Measurements from ENCODE around the gene ZNF503.

Gene ZNF503, protein sequence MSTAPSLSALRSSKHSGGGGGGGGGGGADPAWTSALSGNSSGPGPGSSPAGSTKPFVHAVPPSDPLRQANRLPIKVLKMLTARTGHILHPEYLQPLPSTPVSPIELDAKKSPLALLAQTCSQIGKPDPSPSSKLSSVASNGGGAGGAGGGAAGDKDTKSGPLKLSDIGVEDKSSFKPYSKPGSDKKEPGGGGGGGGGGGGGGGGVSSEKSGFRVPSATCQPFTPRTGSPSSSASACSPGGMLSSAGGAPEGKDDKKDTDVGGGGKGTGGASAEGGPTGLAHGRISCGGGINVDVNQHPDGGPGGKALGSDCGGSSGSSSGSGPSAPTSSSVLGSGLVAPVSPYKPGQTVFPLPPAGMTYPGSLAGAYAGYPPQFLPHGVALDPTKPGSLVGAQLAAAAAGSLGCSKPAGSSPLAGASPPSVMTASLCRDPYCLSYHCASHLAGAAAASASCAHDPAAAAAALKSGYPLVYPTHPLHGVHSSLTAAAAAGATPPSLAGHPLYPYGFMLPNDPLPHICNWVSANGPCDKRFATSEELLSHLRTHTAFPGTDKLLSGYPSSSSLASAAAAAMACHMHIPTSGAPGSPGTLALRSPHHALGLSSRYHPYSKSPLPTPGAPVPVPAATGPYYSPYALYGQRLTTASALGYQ

DNA sequence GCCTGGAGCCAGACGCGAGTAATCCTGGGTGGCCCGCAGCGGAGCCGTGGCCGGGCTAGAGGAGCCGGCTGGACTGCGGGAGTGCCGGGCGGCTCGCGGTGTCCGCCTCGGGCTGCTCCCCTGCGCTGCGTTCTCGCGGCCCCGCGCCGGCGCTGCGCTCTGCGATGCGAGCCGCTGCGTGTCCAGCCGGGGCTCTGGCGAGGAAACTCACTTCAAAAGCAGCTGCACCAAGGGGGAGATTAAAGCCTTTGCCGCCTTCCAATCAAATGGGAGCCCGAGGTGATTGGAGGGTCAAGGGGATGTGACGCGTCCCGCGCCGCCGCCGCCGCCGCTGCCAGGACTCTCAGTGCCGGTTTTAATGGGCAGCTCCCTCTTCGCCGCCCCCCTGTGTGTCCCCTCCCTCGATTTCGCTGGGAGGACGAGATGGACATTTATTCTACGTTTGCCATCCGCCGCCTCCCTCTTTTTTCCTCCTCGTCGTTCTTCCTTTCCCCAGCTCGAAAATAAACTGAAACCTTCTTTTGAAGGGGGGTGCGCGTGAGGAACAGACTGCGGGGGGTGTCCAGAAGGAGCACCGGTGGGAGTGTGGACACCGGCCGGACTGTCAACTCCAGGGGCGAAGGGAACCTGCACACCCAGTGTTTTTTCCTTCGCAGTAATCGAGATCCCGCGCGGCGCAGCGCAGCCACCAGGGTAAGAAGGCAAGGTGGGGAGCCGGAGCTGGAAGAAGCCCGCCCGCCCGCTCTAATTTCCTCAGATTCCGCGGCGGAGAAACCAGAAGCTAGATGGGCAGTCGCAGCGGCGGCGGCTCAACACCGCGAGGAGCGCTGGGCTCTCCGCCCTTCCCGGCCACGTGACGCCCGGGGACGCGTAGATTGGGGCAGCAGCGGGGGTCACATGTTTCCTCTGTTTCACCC, at the start of gene ZNF503:
Gene ZNF503 (minus strand): TSS at position 196 of the 917 bp plus-strand sequence. CDS start 345 bp downstream, outside the sequence.
- TF ChIP-seq ZBTB7A (IDR thresholded peaks at IDR 0.05; ENCODE audit: low read depth), result peak; percentile 53; the same call in 1 of the 2 replicates
- peak; percentile 47; the same call in 1 of the 2 replicates for TF ChIP-seq EP300 (IDR thresholded peaks at IDR 0.05; ENCODE audit: borderline replicate concordance)
- TF ChIP-seq RAD21 (IDR thresholded peaks at IDR 0.05; ENCODE audit: low read depth), result peak; percentile 1; the same call in 1 of the 2 replicates
- peak; percentile 27 for TF ChIP-seq TCF12 (IDR thresholded peaks at IDR 0.05; ENCODE audit: low read depth)
- peak; percentile 69 for TF ChIP-seq TAF1 (IDR thresholded peaks at IDR 0.05; ENCODE audit: low read depth)
- TF ChIP-seq CREB1 (IDR thresholded peaks at IDR 0.05; ENCODE audit: low read depth), result peak; percentile 71
- TF ChIP-seq TEAD4 (IDR thresholded peaks at IDR 0.05), result peak; percentile 33
- TF ChIP-seq, protein P1, sequence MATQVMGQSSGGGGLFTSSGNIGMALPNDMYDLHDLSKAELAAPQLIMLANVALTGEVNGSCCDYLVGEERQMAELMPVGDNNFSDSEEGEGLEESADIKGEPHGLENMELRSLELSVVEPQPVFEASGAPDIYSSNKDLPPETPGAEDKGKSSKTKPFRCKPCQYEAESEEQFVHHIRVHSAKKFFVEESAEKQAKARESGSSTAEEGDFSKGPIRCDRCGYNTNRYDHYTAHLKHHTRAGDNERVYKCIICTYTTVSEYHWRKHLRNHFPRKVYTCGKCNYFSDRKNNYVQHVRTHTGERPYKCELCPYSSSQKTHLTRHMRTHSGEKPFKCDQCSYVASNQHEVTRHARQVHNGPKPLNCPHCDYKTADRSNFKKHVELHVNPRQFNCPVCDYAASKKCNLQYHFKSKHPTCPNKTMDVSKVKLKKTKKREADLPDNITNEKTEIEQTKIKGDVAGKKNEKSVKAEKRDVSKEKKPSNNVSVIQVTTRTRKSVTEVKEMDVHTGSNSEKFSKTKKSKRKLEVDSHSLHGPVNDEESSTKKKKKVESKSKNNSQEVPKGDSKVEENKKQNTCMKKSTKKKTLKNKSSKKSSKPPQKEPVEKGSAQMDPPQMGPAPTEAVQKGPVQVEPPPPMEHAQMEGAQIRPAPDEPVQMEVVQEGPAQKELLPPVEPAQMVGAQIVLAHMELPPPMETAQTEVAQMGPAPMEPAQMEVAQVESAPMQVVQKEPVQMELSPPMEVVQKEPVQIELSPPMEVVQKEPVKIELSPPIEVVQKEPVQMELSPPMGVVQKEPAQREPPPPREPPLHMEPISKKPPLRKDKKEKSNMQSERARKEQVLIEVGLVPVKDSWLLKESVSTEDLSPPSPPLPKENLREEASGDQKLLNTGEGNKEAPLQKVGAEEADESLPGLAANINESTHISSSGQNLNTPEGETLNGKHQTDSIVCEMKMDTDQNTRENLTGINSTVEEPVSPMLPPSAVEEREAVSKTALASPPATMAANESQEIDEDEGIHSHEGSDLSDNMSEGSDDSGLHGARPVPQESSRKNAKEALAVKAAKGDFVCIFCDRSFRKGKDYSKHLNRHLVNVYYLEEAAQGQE (IDR thresholded peaks at IDR 0.05; ENCODE audit: low read depth), result no peak
- TF ChIP-seq EGR1 (IDR thresholded peaks at IDR 0.05), result no peak
- TF ChIP-seq, protein P2, sequence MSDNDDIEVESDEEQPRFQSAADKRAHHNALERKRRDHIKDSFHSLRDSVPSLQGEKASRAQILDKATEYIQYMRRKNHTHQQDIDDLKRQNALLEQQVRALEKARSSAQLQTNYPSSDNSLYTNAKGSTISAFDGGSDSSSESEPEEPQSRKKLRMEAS (IDR thresholded peaks at IDR 0.05), result peak; percentile 82
- peak; percentile 46; the same call in 1 of the 2 replicates for TF ChIP-seq YY1 (IDR thresholded peaks at IDR 0.05; ENCODE audit: low read depth)
- TF ChIP-seq, protein P3, sequence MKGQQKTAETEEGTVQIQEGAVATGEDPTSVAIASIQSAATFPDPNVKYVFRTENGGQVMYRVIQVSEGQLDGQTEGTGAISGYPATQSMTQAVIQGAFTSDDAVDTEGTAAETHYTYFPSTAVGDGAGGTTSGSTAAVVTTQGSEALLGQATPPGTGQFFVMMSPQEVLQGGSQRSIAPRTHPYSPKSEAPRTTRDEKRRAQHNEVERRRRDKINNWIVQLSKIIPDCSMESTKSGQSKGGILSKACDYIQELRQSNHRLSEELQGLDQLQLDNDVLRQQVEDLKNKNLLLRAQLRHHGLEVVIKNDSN (IDR thresholded peaks at IDR 0.05), result peak; percentile 99
- no peak for TF ChIP-seq NFIC (IDR thresholded peaks at IDR 0.05)

DNA sequence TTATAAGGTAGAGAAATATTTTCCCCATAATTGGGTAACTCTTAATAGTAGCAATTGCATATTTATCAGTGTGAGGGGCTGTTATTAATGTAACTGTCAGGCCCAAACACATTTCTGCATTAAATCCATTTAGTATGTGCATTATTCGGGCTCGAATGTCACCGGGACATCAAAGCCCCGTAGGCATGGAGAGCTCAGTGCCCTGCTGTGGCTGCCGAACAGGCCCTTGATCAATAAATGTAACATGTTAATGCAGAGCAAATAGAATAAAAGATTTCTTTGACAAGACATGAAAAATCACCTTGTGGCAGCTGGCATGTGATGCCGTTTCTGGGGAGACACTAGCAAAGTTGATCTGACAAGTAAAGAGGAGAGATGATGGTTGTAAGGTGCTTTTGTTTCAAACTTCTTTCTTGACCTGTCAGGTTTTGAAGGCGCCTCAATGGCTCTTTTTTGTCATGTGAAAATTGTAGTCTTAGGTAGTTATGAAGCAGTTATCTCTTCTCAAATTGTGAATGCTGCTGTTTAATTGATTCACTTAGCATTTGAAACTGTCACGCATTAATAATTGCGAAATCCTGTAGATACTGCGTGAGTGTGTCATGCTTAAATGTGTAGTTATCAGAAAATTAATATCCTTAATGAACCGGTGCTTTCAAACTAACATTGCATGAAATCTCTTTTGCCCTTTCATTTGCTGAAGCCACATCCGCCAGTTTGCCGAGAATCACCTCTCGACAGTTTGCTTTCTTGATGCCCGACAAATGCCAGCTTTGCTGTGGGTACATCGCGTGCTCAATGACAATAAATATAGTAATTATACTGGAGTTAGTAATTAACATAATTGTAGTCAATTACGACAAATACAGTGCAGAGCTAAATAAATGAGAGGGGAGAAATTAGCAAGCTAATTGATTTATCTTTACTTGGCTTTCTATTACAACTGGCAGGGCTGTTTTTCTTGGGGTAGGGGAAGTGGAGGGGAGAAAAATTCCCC, 49.4 kb upstream of the ZNF503 start:
- TF ChIP-seq NFIC (IDR thresholded peaks at IDR 0.05) (no peak), TCF12 (IDR thresholded peaks at IDR 0.05; ENCODE audit: low read depth) (no peak), CEBPB (IDR thresholded peaks at IDR 0.05) (no peak), TEAD4 (IDR thresholded peaks at IDR 0.05) (no peak), YY1 (IDR thresholded peaks at IDR 0.05; ENCODE audit: low read depth) (no peak), ZBTB7A (IDR thresholded peaks at IDR 0.05; ENCODE audit: low read depth) (no peak), EP300 (IDR thresholded peaks at IDR 0.05; ENCODE audit: borderline replicate concordance) (no peak)
- TF ChIP-seq, protein P1 (IDR thresholded peaks at IDR 0.05; ENCODE audit: low read depth), result no peak

DNA sequence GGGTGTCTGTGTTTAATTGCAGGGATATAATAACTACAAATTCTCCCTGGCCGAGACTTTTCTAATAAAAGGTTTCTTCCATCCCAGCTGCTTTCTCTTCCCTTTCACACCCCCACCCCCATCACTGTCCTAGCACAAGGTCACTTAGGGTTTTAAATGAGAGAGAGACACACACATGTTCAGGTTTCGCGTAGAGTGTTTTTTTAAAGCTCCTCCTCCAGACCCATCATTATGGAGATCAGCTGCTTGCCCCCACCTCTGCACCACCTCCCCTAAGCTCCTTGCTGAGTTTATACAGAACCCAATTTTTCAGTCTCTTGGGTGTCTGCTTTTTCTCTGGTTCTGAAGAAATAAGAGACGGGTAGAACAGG, 48.5 kb upstream of the ZNF503 start:
- TF ChIP-seq, protein P3 (IDR thresholded peaks at IDR 0.05), result no peak
- TF ChIP-seq YY1 (IDR thresholded peaks at IDR 0.05; ENCODE audit: low read depth) (no peak), NFIC (IDR thresholded peaks at IDR 0.05) (no peak), RAD21 (IDR thresholded peaks at IDR 0.05; ENCODE audit: low read depth) (no peak), TCF12 (IDR thresholded peaks at IDR 0.05; ENCODE audit: low read depth) (no peak), TEAD4 (IDR thresholded peaks at IDR 0.05) (no peak), EGR1 (IDR thresholded peaks at IDR 0.05) (no peak), ZBTB7A (IDR thresholded peaks at IDR 0.05; ENCODE audit: low read depth) (no peak), CREB1 (IDR thresholded peaks at IDR 0.05; ENCODE audit: low read depth) (no peak)
- TF ChIP-seq, protein P2 (IDR thresholded peaks at IDR 0.05), result no peak
